Mesothelial cell of epicardium (in vitro differentiated cells): ENCODE results near the gene CRYBA1. TPM values are rescaled to one million over a fixed set of nuclear protein-coding genes. Genes with fewer than 3 reads are reported as not detected.
"Not testable (repeated sequence)": the region's sequence is repeated elsewhere in the genome, so short reads cannot be mapped to it uniquely, and the experiment has no call there.

ENCODE experiments used
- DNase-seq, 2 experiments: peaks; one replicate each; pipeline ENCODE4 v3.0.0; 2021; ENCODE audit warnings: low spot score in 2 of 2; ENCODE audit not compliant: unreplicated experiment in 2 of 2
- H3K27ac Mint-ChIP-seq: 2 replicates; pipeline ENCODE4 v1.8.0; 2021; ENCODE audit warnings: mixed read lengths
- H3K27me3 Mint-ChIP-seq: 2 replicates; pipeline ENCODE4 v1.8.0; 2021; ENCODE audit warnings: low read depth, mixed read lengths
- H3K36me3 Mint-ChIP-seq: 2 replicates; pipeline ENCODE4 v1.8.0; 2021; ENCODE audit warnings: mixed read lengths
- H3K4me1 Mint-ChIP-seq: 2 replicates; pipeline ENCODE4 v1.8.0; 2021; ENCODE audit warnings: mixed read lengths
- H3K4me3 Mint-ChIP-seq: 2 replicates; pipeline ENCODE4 v1.8.0; 2021; ENCODE audit warnings: mild to moderate bottlenecking, moderate library complexity, mixed read lengths
- H3K9me3 Mint-ChIP-seq: 2 replicates; pipeline ENCODE4 v1.8.0; 2021; ENCODE audit warnings: mixed read lengths
- total RNA-seq: library from RNA; stranded (reverse); gene quantifications from 3 replicates; pipeline ENCODE4 v1.2.1, GENCODE V29; 2021
- TF ChIP-seq, protein P1 (sequence below): fragments of 200-600 bp; sonication (generic); IDR thresholded peaks from one replicate; pipeline ENCODE4 v1.5.0; 2021; ENCODE audit warnings: antibody characterized with exemption; ENCODE audit not compliant: unreplicated experiment

CRYBA1 gene, protein sequence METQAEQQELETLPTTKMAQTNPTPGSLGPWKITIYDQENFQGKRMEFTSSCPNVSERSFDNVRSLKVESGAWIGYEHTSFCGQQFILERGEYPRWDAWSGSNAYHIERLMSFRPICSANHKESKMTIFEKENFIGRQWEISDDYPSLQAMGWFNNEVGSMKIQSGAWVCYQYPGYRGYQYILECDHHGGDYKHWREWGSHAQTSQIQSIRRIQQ
- total RNA-seq: not detected in 3 replicates

DNA sequence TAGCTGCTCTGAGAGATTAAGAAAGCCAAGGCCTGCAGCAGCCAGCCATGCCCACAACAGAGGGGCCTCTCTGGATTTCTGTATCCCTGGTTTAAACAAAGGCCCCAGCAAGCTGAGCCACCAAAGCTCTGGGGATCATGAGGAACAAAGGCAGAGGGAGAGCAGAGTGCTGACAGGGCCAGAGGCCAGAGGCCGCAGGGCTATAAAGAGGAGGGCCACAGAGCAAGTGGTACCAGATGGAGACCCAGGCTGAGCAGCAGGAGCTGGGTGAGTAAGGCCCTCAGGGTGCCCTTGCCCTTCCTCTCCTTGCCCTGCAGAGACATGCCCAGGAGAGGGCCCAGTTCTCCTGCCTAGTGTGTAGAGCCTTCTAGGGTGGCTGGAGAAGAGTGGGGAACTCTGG, at the start of gene CRYBA1:
Gene CRYBA1 (plus strand): TSS at position 232 of the 400 bp plus-strand sequence. CDS start 5 bp downstream, at position 237.
- Mint-ChIP-seq H3K4me1 (no peaks in the 10 kb centered on the region), H3K27me3 (no peaks in the 10 kb centered on the region), H3K9me3 (no peaks in the 10 kb centered on the region), H3K4me3 (no peak within 1 kb of the TSS), H3K27ac (no peak within 1 kb of the TSS), H3K36me3 (no peaks in the 10 kb centered on the region)
- TF ChIP-seq, protein P1, sequence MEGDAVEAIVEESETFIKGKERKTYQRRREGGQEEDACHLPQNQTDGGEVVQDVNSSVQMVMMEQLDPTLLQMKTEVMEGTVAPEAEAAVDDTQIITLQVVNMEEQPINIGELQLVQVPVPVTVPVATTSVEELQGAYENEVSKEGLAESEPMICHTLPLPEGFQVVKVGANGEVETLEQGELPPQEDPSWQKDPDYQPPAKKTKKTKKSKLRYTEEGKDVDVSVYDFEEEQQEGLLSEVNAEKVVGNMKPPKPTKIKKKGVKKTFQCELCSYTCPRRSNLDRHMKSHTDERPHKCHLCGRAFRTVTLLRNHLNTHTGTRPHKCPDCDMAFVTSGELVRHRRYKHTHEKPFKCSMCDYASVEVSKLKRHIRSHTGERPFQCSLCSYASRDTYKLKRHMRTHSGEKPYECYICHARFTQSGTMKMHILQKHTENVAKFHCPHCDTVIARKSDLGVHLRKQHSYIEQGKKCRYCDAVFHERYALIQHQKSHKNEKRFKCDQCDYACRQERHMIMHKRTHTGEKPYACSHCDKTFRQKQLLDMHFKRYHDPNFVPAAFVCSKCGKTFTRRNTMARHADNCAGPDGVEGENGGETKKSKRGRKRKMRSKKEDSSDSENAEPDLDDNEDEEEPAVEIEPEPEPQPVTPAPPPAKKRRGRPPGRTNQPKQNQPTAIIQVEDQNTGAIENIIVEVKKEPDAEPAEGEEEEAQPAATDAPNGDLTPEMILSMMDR: no peak
- no peak for DNase-seq

DNA sequence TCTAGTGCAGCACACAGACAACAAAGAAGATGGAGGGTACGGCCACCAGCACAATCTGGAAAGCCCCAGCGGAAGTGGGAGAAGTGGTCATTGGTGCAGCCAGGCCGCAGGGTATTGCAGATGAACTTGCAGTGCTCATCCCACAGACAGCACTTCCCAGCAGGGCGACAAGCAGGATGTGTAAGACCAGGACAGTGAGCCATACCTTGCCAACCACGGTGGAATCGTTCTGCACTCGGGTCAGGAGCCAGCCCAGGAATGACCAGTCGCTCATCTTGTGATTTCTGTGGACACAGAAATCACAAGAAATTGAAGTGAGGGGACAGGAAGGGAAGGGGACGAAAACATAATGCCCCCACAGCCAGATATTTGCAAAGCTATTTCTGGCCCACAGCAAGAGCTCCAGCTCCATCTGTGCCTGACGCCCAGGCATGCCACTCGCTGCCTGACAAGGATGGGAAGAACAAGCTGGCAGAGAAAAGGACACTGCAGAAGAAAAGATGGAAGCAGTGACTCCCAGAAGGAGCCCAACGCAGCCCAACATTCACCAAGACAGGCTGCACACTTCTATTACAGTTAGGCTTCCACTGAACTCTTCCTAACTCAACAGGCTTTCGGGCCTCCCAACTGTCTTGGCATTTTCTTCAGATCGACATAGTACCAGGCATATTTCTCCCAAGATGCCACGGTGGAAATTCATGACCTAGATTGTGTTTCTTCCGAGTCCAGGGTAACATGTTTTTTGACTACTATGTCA, 49.0 kb upstream of the CRYBA1 start:
- Mint-ChIP-seq H3K27me3 (peaks cover 7% of the 10 kb centered on the region), H3K4me1 (no peaks in the 10 kb centered on the region), H3K27ac (no peak overlapping the region), H3K36me3 (no peaks in the 10 kb centered on the region), H3K4me3 (no peak overlapping the region), H3K9me3 (no peaks in the 10 kb centered on the region)
- no peak for DNase-seq
- TF ChIP-seq, protein P1: no peak

- DNase-seq, H3K9me3 Mint-ChIP-seq, H3K27ac Mint-ChIP-seq, H3K4me1 Mint-ChIP-seq, H3K36me3 Mint-ChIP-seq, H3K4me3 Mint-ChIP-seq, H3K27me3 Mint-ChIP-seq: not testable (repeated sequence)
These were observed 42.4 kb upstream of the CRYBA1 start for GRCh38 chr17:29204068-29204804.

DNA sequence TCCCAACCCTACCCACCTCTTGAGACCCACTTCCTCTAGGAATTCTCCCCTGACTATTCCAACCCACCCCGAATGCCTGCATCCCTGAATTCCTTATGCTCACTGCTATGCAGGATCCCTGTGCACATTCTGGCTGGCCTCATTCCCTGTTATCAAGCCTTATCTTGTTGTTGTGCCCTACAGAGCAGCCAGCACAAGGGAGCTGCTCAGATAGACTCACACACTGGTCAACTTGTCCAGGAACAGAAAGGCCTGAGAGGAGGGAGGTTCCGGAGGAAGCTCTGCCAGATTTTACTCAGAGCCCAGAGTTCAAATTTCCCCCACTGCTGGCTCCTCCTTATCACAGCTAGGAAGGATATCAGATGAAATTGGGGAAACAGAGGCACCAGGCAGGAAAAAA, 41.6 kb upstream of the CRYBA1 start:
- Mint-ChIP-seq H3K9me3 (no peaks in the 10 kb centered on the region), H3K4me1 (no peaks in the 10 kb centered on the region), H3K36me3 (no peaks in the 10 kb centered on the region), H3K27me3 (peaks cover 6% of the 10 kb centered on the region), H3K27ac (no peak overlapping the region), H3K4me3 (no peak overlapping the region)
- TF ChIP-seq, protein P1: no peak
- no peak for DNase-seq

DNA sequence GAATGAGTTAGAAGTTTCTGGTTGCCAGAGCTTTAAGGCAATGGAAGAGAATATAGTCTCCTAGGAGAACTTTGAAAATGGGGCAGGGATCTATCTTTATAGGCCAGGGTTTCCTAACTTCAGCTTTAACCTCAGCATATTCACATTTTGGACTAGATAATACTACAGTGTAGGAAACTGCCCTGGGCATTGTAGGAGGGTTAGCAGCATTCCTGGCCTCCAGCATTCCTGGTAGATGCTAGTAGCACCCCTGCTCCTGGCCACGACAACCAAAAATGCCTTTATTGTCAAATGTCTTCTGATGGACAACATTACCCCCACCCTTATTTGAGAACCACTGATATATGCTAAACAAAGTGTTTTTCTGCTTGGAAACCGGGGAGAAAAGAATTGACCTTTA, 38.7 kb upstream of the CRYBA1 start:
- TF ChIP-seq, protein P1: no peak
- DNase-seq: no peak
- Mint-ChIP-seq H3K27me3 (peaks cover 3% of the 10 kb centered on the region), H3K4me1 (no peaks in the 10 kb centered on the region), H3K36me3 (no peaks in the 10 kb centered on the region), H3K9me3 (no peaks in the 10 kb centered on the region), H3K4me3 (no peak overlapping the region), H3K27ac (no peak overlapping the region)

GRCh38 chr17:29209073-29209472, 37.6 kb upstream of the CRYBA1 start:
- H3K4me3 Mint-ChIP-seq: no peak overlapping the region
- TF ChIP-seq, protein P1: no peak
- H3K36me3 Mint-ChIP-seq: no peaks in the 10 kb centered on the region
- H3K27me3 Mint-ChIP-seq: peaks cover 3% of the 10 kb centered on the region
- DNase-seq: no peak
- H3K4me1 Mint-ChIP-seq: no peaks in the 10 kb centered on the region
- no peak overlapping the region for H3K27ac Mint-ChIP-seq
- H3K9me3 Mint-ChIP-seq: no peaks in the 10 kb centered on the region
